ENCODE data around the gene CABP4.
A peak's percentile ranks its signal among the peaks of the same experiment; 100 is the strongest.

Gene CABP4

DNA sequence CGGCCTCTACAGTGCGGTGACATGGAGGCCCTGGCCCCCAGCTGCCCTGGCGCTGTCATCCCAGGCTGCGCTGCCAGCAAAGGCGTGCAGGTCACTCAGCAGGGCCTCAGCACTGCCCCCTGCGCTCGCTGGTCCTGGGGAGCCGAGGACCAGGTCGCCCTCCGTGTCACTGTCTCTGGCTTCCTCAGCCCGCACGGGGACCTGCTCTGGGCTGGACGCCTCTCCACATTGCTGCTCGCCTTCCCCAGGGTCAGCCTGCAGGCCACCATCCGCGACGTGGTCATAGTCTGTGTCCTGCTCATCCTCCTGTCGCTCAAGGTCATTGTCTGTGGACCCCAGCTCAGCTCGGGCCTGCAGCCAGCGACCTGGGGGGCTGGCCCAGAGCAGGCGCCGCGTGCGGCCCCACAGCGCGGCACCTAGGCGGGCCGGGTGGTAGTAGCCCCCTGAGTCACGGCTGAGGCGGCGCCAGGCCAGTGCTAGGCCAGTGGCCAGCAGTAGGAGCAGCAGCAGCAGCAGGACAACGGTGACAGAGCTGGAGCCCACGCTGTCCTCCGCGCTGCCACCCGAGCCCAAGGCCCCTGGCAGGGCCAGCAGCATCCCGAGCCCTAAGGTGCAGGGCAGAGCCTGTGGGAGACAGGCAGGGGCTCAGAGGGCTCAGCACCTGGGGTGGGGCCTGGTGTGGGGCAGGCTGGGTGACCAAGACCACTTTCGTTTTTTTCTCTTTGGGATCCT lies 19.3 kb upstream of the CABP4 start:
- DNase-seq: no peak

DNA sequence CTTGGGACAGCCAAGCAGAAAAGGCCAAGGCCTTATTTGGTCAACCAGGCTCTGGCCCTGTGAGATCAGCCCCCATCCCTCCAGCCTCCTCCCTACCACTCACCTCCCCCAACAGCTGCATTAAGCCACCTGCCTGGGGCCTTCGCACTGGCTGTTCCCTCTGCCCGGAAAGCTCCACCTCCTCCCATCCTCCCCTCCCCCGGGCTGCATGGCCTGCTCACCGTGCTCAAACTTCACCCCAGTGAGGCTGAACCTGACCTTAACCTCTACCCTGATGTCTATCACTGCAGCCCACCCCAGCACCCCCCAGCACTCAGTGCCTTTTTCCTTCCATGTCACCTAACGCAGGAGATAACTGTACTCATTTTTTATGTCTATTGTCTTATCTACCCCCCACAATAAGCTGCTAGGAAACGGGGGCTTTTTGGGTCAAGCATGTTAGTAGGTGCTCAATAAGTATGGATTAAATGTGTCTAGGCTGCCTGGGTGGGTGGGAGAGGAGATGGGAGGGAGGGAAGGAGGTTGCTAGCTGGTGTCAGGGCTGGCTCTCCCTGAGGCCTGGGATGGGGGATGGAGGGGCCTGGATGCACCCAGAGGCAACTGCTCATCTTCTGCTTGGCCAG lies 18.6 kb upstream of the CABP4 start:
- DNase-seq: no peak

DNA sequence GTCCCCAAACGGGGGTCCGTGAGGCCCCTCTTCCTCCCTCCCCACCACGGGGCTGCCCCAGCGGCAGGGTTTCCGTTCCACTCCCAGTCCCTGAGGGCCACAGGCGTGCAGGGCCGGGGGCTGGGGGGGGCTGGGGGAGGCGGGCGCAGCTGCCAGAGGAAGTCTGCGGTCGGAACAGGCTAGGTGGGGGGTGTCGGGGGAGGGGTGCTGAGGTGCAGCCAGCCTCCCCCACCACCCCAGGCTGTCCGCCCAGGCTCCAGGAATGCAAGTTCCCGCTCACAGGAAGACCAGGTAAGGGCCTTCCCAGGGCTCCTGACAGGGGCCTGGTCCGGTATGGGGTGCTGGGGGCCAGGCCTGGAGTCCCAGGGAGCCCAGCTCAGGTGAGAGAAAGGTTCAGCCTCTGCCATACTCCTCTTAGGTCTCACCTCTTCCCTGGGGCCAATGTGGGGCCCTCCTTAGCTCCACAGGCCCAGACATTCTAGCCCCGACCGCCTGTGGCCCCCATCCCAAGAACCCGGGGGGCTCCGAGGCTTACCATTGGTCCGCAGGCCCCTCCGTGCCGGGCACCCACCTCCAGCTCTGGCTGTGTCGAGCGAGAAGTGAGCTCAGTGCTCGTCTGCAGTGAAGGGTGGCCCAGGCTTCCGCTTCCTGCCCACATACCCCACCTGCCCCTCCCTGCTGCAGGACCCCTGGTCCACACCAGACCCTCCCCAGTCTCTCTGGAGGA lies 17.9 kb upstream of the CABP4 start, which contains the start of gene PTPRCAP:
PTPRCAP (minus strand) TSS at position 601 of the 727 bp plus-strand sequence; CDS start at position 538, 63 bp downstream.
- no peak for DNase-seq

DNA sequence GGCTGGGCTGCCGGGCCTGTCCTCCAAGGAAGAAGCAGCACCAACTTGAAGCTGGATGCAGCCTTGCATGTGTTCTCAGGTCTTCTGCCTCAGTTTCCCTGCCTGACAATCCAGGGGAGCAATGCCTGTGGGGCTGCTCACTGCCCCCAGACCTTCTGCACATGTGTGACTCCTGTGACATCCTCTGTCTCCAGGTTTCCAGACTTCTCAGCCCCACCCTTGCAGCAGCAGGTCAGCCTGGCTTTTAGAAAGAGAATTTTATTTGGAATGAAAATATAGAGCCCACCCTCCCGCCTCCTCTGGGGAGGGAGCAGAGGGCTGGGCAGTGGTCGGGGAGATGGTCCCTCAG lies 17.4 kb upstream of the CABP4 start:
- DNase-seq: no peak

DNA sequence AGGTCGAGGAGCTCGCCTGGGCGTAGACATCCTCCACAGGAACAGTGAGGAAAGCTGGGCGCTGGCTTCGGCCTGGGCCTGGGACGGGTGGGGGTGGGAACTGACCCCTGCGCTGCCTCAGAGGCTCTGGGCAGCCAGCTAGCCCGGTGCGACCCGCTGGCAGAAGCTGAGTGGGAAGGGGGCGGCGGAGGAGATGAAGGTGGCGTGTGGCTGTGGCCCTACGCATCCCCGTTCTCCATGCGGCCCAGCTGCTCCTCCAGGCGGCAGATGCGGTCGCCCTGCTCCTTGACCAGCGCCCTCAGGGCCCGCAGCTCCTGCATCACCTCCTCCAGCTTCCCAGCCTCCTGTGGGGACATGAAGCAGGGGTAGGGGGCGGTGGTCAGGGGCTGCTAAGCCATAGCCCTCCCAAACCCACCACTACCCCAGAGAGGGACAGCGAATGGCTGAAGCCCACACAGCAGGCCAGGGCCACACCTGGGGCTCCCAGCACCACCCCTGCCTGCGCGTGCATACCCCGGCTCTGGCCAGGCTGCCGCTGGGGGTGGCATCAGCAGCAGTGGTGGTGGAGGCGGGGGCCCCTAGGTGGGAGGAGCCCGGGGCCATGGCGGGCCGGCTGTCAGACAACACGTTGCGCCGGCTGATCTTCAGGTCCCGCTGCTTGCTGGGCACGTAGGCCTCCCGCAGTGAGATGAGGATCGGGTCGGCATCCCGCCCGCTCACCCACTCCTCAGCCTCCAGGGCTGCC lies 16.8 kb upstream of the CABP4 start:
- no peak for DNase-seq

DNA sequence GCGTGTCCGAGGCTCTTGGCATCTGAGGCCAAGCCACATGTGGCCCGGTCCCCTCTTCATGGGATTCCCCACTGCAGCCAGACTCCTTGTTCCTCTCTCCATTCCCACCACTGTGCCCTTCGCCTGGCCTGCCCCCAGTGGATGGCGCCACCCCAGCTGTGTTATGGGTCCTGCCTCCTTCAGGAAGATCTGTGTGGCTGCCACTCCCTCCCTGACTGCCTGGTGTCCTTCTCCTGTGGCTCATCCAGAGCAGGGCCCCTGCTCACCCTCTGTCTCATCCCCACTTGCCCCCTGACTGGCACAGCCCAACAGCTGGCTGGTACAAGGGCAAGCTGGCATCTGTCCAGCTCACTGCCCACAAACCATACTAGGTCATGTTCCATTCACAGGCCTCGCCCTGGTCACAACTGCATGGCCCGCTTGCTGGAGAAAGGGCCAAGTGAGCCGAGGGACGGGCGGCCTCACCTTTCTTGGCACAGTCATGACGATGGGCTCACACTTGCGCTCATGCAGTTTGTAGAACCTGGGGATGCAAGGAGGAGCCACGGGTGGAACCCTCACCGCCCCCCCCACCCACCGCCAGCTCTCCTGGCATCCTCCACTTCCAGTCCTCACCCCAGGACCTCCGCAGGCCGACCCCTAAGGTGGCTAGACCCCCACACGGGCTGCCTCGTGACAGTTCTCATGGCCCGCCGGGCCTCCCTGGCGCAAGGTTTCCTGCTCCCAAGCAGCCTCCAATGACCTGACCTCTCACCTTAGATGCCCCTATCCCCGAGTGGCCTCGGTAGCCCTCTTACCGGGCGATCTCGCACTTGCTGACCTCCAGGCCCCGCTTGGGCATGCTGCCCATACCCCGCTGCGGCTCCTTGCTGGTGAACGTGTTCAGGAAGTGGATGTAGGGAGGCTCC lies 15.6 kb upstream of the CABP4 start:
- no peak for DNase-seq

DNA sequence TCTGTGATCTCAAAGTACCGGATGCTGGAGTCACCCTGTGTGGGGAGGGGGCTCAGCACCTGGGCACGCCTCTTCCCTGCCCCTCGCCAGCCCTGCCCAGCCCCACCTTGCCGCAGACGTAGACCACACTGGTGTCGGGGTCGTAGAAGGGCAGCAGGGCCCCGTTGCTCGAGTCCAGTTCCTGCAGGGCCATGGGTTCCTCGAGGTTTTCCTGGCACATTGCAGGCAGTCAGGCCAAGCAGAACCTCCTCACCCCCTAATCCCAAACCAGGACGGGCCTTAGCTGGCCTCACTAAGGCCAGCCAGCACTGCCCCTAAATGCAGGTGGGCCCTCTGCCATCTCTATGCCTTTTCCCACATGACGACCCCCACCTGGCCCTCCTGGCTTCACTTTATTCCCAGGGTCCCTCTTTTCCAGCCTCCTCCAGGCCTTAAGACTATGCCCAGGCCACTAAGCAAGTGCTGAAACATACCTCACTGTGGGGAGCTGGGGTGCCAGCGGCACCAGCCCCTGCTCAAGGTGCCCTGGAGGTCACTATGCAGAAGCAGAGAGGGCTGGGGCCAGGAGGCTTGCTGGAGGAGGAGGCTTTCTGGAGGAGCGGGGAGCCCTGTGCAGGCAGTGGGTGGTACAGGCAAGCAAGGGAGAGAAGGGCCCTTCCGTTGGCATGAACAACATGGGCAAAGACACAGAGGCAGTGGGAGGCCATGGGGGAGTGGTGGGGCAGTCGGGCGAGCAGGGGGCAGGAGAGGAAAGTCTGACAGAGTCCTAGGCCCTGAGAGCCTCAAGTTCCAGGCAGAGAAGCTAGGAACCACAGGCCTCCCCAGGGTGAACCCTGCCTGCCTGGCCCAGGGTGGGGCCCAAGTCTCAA lies 14.7 kb upstream of the CABP4 start:
- no peak for DNase-seq

DNA sequence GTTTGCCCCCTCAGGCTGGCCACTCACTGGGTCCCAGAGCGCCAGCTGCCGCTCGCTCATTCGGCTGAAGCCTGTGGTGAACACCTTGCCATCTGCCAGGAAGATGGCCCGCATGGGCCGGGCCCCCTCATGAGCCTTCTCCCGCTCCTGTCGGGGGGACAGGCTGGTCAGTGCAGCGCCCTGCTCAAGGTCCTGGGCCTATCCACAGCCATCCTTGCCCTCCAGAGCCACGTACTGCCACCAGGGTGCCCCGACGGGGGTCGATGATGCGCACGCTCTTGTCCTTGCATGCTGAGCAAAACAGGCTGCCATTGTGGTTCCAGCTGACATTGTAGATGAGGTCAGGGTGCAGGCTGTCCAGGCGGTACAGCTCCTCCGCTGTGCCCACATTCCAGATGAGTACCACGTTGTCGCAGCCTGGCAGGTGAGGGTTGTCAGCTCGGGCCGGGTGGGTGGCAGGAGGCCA lies 14.0 kb upstream of the CABP4 start:
- DNase-seq: no peak

DNA sequence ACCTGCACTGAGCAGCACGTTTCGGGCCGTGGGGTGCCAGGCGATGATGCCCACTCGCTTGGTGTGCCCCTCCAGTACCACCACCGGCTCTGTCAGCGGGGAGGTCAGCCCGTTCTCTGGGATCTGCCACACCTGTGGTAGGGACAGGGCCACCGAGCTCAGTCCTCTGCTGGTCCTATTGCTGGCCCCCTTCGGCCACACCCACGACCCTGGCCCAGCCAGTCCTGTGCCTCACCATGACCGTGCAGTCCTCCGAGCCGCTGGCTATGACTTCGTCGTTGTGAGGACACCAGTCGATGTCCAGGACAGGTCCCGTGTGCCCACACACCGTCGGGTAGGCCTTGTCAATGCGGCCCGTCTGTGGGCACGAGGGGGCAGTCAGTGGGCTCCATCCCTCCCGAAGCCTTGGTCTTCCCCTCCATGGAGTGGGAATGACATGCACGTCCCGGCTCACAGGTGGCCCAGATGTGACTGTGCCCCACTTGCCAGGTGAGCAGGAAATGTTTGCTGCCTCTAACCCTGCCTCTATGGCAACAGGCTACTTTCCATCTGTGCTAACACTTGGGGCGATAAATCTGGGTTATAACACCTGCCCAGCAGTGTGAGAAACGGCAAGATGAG lies 13.3 kb upstream of the CABP4 start:
- no peak for DNase-seq

DNA sequence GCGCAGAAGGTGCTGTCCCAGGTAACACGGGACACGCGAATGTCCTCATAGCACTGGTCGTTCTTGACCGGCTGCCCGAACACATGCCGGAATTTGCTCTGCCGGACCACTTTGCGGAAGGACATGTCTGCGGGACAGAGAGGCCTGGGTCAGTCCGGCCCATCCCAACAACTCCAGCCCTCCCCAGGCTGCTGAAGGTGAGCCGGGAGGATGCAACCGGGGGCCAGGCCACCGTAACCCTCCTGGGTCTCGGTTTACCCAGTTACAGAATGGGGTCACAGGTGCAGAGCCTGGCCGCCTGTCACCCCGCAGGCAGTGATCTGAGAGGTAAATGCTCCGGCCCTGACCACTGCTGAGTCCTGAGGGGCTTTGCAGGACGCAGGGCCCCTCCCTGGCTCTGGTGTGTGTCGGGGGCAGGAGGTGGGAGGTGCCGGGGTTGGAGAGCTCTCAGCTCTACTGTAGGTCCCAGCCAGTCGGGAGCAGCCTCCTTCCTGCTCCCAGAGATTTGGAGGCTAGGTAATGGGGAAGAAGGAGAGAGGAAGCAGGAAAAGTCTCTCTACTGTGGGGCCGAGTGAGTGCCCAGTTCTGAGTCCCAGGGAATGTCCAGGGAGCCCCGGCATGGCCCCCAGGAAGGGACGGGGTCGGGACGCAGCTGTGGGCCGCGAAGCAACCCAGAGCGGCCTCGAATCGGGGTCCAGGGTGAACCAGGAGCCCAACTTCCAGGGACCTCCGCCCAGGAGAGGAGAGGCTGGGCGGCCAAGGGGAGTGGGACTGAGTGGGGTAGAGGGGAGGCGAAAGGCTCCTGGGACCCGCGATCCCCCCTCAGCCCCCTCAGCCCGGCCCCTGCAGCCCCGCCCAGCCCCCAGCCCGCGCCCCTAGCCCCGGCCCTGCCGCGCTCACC lies 12.4 kb upstream of the CABP4 start:
- no peak for DNase-seq

DNA sequence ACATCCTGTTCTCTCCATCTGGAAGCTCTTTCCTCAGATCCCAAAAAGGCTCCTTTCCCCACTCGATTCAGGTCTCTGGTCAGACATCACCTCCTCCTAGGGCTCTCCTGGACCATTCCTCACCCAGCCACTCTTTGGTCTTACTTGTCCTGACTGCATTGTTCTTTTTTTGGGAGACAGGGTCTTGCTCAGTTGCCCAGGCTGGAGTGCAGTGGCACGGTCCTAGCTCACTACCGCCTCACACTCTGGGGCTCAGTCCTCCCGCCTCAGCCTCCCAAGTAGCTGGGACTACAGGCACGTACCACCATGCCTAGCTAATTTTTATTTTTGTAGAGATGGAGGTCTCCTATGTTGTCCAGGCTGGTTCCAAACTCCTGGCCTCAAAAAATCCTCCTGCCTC lies 9.6 kb upstream of the CABP4 start:
- no peak for DNase-seq

DNA sequence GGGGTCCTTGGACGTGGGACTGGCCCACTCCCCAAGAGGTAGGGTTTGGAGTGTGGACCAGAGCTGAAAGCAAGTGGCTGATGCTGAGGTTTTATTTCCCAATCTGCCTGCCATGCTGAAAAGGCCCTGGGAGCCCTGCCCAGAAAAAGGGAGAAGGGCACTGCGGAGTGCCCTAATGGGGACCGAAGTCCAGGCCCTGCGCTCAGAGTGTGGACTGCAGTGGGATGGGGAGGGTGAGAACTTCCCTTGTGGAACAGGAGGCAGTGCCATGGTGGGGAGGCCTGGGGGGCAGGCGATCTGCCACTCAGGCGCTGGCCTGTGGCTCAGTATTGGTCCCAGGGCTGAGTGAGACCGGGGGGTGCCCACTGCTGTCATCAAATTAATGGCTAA lies 6.9 kb upstream of the CABP4 start:
- no peak for DNase-seq

DNA sequence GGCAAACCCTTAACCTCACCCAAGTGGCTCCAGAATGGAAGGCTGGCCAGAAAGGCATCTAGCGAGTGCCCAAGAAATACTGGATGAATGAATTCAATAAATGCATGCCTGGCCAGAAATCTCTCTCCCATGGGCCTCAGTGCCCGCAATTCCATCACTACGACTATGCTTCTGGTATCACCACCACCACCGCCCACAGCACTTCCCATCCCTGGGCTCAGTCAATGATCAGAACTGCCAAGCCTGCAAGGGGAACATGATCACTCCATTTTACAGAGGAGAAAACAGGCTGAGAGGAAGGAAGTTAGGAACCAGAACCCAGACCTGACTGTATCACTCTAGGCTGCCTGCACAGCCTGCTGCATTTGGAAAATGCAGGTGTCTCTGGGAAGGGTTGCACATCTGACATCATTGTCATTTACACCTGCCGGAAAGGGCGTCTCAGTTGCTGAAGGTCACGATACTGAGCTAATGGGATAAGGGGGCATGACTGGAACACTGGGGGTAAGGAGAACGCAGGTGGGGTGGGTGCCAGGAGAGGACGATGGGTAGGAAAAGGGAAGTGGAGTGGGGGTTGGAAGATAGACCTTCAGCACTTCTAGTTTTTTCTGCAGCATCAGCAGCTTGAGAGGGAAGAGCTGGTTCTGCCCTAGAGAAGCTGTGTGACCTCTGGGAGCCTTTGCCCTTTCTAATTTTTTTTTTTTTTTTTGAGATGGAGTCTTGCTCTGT lies 5.9 kb upstream of the CABP4 start:
- peak in 1 of 2 donors; percentile 26 for DNase-seq

DNA sequence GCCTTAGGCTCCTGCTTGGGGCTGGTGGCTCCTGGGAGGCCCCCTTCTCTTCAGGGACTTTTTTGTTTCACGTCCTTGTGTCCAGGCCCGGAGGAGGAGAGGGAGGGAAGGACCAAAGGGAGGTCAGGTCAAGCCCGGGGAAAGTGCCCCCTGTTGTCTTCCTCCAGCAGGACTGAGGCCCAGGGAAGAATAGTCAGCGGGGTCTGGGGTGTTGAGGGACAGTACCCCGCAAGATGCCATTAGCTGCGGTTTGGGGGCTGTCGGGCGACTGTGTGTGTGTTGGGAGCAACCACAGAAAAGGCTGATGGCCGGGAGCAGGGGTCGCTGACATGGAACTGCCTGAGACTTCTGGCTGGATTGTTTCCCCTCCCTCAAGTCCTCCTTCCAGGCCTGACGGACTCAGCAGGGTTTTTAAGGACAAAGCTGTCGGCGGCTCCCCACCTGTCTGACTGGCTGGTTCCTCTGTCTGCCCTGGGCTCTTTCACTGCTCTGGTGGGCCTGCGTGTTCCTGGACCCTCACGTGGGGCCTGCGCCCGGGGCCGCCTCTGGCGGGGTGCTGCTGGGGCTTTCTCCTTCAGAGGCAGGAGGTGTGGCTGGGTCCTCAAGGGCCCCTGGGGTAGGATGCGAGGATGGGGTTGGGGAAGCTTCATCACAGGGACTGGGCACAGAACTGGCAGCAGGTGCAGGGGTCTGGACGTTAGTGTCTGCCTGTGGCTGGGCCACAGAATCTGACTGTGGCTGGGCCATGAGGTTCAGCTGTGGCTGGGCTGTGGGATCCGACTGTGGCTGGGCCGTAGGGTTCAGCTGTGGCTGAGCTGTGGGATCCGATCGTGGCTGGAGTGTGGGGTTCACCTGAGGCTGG lies 4.1 kb upstream of the CABP4 start:
- DNase-seq: no peak

DNA sequence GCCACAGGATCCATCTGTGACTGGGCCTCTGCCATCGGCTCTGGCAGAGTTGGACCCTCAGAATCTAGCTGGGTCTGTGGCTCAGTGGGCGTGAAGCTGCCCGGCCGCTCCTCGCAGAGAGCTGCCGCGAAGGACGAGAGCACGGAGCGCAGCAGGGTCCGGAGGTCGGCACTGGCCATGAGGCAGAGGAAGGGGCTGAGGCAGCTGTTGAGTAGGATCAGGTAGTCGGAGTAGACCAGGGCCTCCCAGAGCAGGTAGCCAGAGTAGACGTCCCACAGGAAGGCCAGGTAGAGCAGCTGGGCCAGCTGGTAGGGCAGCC lies 3.5 kb upstream of the CABP4 start:
- DNase-seq: no peak

DNA sequence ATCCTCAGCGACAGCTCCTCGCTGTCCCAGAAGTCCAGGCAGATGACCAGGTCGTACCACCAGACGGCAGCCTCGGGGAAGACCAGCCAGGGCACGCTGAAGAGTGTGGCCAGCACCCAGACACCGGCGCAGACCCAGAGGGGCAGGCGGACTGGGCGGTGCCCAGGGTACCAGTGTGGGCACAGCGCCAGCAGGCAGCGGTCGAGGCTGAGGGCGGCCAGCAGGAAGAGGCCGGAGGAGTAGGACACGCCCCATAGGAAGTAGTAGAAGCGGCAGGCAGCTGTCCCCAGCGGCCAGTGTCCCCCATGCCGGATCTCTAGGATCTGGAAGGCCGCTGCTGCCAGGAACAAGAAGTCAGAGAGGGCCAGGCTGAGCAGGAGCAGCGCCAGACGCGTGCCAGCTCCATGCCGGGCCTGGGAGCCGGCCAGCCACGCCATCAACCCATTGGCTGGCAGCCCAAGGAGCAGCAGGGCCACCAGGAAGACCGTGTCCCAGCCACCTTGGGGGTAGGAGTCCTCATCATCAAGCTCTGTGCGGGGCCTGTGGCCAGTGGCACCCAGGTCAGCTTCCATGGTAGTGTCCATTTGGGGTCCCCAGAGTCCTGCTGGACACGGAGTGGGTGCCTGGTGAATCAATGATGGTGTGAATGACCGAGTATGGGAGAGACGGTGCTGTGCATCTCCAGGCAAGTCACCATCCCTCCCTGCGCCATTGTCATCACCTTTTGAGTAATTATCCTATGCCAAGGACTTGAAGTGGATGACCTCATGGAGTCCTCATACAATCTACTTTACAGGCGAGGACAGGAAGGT lies 2.8 kb upstream of the CABP4 start, which contains the start of gene GPR152:
GPR152 (minus strand) TSS at position 589 of the 812 bp plus-strand sequence; CDS start at position 584, 5 bp downstream.
- DNase-seq: no peak

Data from hippocampal formation (tissue), 2 donors.